GM12878 (cell line): ENCODE measurements around the gene NPAS3. TPM values are rescaled to one million over a fixed set of nuclear protein-coding genes. Genes with fewer than 3 reads are reported as not detected.

Experiments
- ATAC-seq: fragments of 200-7000 bp; cut with Tn5 transposase; 3 replicates; pipeline ENCODE4 v1.9.1; 2020; ENCODE audit warnings: mild to moderate bottlenecking, moderate library complexity
- BruUV-seq: library from RNA; stranded (reverse); fragments of 400-500 nt; replicated peaks from 2 replicates; lab custom pipeline; 2021; lab: Mats Ljungman, UMichigan
- CTCF ChIA-PET: fragments of 300-600 bp; sonication (Branson Sonifier 250); formaldehyde crosslinking; extraction: SDS; loops from one replicate; lab custom pipeline; 2021; ENCODE audit warnings: inconsistent platforms; lab: Yijun Ruan, JAX
- POLR2A ChIA-PET: fragments of 350-600 bp; formaldehyde crosslinking; extraction: SDS; loops from one replicate; lab custom pipeline; 2021; ENCODE audit warnings: inconsistent platforms; lab: Charles Lee
- RAD21 ChIA-PET: fragments of 300-600 bp; sonication (Branson Sonifier 250); formaldehyde crosslinking; loops from one replicate; lab custom pipeline; 2023; ENCODE audit warnings: antibody characterized with exemption; ENCODE audit not compliant: unreplicated experiment; lab: Charles Lee
- SMC1A ChIA-PET: fragments of 300-600 bp; sonication (Branson Sonifier 250); formaldehyde crosslinking; loops from one replicate; lab custom pipeline; 2023; ENCODE audit not compliant: unreplicated experiment, uncharacterized antibody; lab: Charles Lee
- DNase-seq: peaks from one replicate; pipeline ENCODE4 v3.0.0-alpha.2; 2011; ENCODE audit warnings: low read depth, low spot score
- FAIRE-seq: peaks from 3 replicates; lab custom pipeline; 2011; peaks lifted over from hg19 to GRCh38; lab: Jason Lieb, UNC
- H2AFZ ChIP-seq: 2 replicates; pipeline ENCODE4 v1.6.0; 2011; ENCODE audit warnings: low read depth, low read length, control low read depth; ENCODE audit not compliant: control insufficient read depth
- H3K27ac ChIP-seq: 2 replicates; pipeline ENCODE4 v1.5.1; 2011; ENCODE audit warnings: control low read depth; ENCODE audit not compliant: control insufficient read depth, insufficient read depth
- H3K27me3 ChIP-seq, 2 experiments: replicated peaks in 1 of 2; 2 replicates each; pipeline versions ENCODE4 v1.6.0 to v1.6.1; 2011; ENCODE audit warnings: low read length in 1 of 2; ENCODE audit not compliant: control insufficient read depth in 2 of 2, insufficient read depth in 2 of 2
- H3K36me3 ChIP-seq, 2 experiments: 2 replicates each; pipeline ENCODE4 v1.5.1; 2011; ENCODE audit warnings: low read length in 1 of 2; ENCODE audit not compliant: control insufficient read depth in 2 of 2, insufficient read depth in 2 of 2
- H3K4me1 ChIP-seq: 2 replicates; pipeline ENCODE4 v1.6.1; 2011; ENCODE audit warnings: mild to moderate bottlenecking, low read length, moderate library complexity, mixed read lengths; ENCODE audit not compliant: control insufficient read depth, insufficient read depth
- H3K4me2 ChIP-seq: 2 replicates; pipeline ENCODE4 v1.6.0; 2011; ENCODE audit warnings: control low read depth; ENCODE audit not compliant: control insufficient read depth, insufficient read depth
- H3K4me3 ChIP-seq: fragments of 200-600 bp; sonication (generic); 2 replicates; pipeline ENCODE4 v1.5.1; 2016
- H3K79me2 ChIP-seq: 2 replicates; pipeline ENCODE4 v1.6.0; 2011; ENCODE audit warnings: low read length; ENCODE audit not compliant: control insufficient read depth, insufficient read depth
- H3K9ac ChIP-seq: 2 replicates; pipeline ENCODE4 v1.8.0; 2011; ENCODE audit warnings: low read length, control low read depth, mixed read lengths; ENCODE audit not compliant: control insufficient read depth, insufficient read depth
- H3K9me3 ChIP-seq: replicated peaks from 3 replicates; pipeline ENCODE4 v1.5.1; 2011; ENCODE audit warnings: mild to moderate bottlenecking, low read length; ENCODE audit not compliant: control insufficient read depth, insufficient read depth
- H4K20me1 ChIP-seq: 2 replicates; pipeline ENCODE4 v1.6.0; 2011; ENCODE audit not compliant: control insufficient read depth, insufficient read depth
- ASH2L ChIP-seq: fragments of 300-600, 200-600 bp; sonication (generic); IDR thresholded peaks from 2 replicates; pipeline ENCODE4 v1.6.1; 2017; ENCODE audit warnings: low read depth, mild to moderate bottlenecking, borderline replicate concordance
- ATF7 ChIP-seq: fragments of 450-650 bp; IDR thresholded peaks from 2 replicates; pipeline ENCODE4 v1.6.1; 2016; ENCODE audit warnings: low read depth, mild to moderate bottlenecking
- BHLHE40 ChIP-seq, 2 experiments: fragments of 450-650 bp in 1 of 2; IDR thresholded peaks; 2 replicates each; pipeline ENCODE4 v1.6.1; 2011 to 2017; ENCODE audit warnings: low read depth in 2 of 2, borderline replicate concordance in 1 of 2, improper control_type of control experiment in 1 of 2, low read length in 1 of 2, mild to moderate bottlenecking in 1 of 2
- DPF2 ChIP-seq: fragments of 450-650 bp; IDR thresholded peaks from 2 replicates; pipeline ENCODE4 v1.6.1; 2017; ENCODE audit warnings: mild to moderate bottlenecking
- E4F1 ChIP-seq: fragments of 450-650 bp; IDR thresholded peaks from 2 replicates; pipeline ENCODE4 v1.6.1; 2018; ENCODE audit warnings: borderline replicate concordance, mild to moderate bottlenecking; ENCODE audit not compliant: partially characterized antibody
- EGR1 ChIP-seq, 2 experiments: IDR thresholded peaks; 1 replicate in 1 of 2; 2 replicates in 1 of 2; pipeline ENCODE4 v1.6.1; 2011 to 2012; ENCODE audit warnings: low read depth in 2 of 2, low read length in 2 of 2, borderline replicate concordance in 1 of 2, mild to moderate bottlenecking in 1 of 2, moderate library complexity in 1 of 2
- EP300 ChIP-seq, 2 experiments: fragments of 150-350 bp in 1 of 2; IDR thresholded peaks; 2 replicates each; pipeline ENCODE4 v1.6.1; 2011 to 2012; ENCODE audit warnings: low read depth in 2 of 2, low read length in 2 of 2, borderline replicate concordance in 1 of 2, improper control_type of control experiment in 1 of 2, inconsistent platforms in 1 of 2; ENCODE audit not compliant: control insufficient read depth in 1 of 2
- EZH2 ChIP-seq: IDR thresholded peaks from 2 replicates; pipeline ENCODE4 v1.6.1; 2012; ENCODE audit warnings: low read depth, mild to moderate bottlenecking, control low read depth, inconsistent platforms, low read length, borderline replicate concordance; ENCODE audit not compliant: control insufficient read depth
- MLLT1 ChIP-seq: fragments of 450-650 bp; IDR thresholded peaks from 2 replicates; pipeline ENCODE4 v1.6.1; 2016; ENCODE audit warnings: mild to moderate bottlenecking
- NFYB ChIP-seq: IDR thresholded peaks from 2 replicates; pipeline ENCODE4 v1.6.1; 2011; ENCODE audit warnings: low read depth, mild to moderate bottlenecking, low read length, improper control_type of control experiment, moderate library complexity; ENCODE audit not compliant: insufficient read depth
- RAD21 ChIP-seq: IDR thresholded peaks from 2 replicates; pipeline ENCODE4 v1.6.1; 2011; ENCODE audit warnings: mild to moderate bottlenecking, low read depth, low read length, moderate library complexity; ENCODE audit not compliant: insufficient read depth
- SIN3A ChIP-seq: IDR thresholded peaks from 2 replicates; pipeline ENCODE4 v1.6.1; 2012; ENCODE audit warnings: low read depth, low read length, improper control_type of control experiment
- SMAD1 ChIP-seq: fragments of 450-650 bp; IDR thresholded peaks from 2 replicates; pipeline ENCODE4 v1.6.1; 2018; ENCODE audit warnings: mild to moderate bottlenecking, low read depth; ENCODE audit not compliant: partially characterized antibody
- SPI1 ChIP-seq: IDR thresholded peaks from 2 replicates; pipeline ENCODE4 v1.6.1; 2011; ENCODE audit warnings: low read depth, mild to moderate bottlenecking, low read length, moderate library complexity, borderline replicate concordance; ENCODE audit not compliant: insufficient read depth
- ZNF24 ChIP-seq: fragments of 450-650 bp; IDR thresholded peaks from 2 replicates; pipeline ENCODE4 v1.6.1; 2017; ENCODE audit warnings: antibody characterized with exemption, mild to moderate bottlenecking
- ZNF622 ChIP-seq: fragments of 450-650 bp; IDR thresholded peaks from 2 replicates; pipeline ENCODE4 v1.6.1; 2017; ENCODE audit warnings: mild to moderate bottlenecking, inconsistent platforms
- WGBS: methylation state at CpG from one replicate; pipeline ENCODE4 v1.1.6; 2016; ENCODE audit warnings: low lambda C conversion rate; ENCODE audit not compliant: insufficient replicate concordance, insufficient coverage; ENCODE audit errors: missing lambda C conversion rate; 5-methylcytosine and 5-hydroxymethylcytosine counted together
- in situ Hi-C: fragments of 300-500 bp; cut with MboI; formaldehyde crosslinking; loops from 9 replicates; pipeline ENCODE4 v1.14.3; 2018; ENCODE audit warnings: mixed read lengths
- intact Hi-C: fragments of 100-400 bp; cut with micrococcal nuclease; formaldehyde crosslinking; loops from one replicate; pipeline ENCODE4 v1.14.2; 2022; ENCODE audit not compliant: unreplicated experiment
- polyA plus RNA-seq, 11 experiments: library from polyadenylated mRNA; depleted of rRNA in 4 of 11; unstranded in 6 of 11; stranded (reverse) in 5 of 11; fragments of >200 nt; fragmentation: Nextera tagmentation in 4 of 11; fragmentation: Illumina TruSeq in 1 of 11; extraction: Ambion mirVana in 4 of 11; extraction: Trizol in 1 of 11; gene quantifications; 1 replicate in 1 of 11; 2 replicates in 10 of 11; pipeline versions ENCODE4 v1.2.1 to v1.2.3, GENCODE V29; 2011 to 2016; ENCODE audit warnings: inconsistent platforms in 2 of 11, missing spikeins in 2 of 11, low read depth in 1 of 11
- total RNA-seq, 4 experiments: library from RNA; depleted of rRNA in 3 of 4; stranded (reverse); fragments of >200 nt in 3 of 4; fragmentation: Illumina TruSeq in 1 of 4; extraction: Trizol in 1 of 4; gene quantifications; 2 replicates each; pipeline versions ENCODE4 v1.2.1 to v1.2.3, GENCODE V29; 2013 to 2021

Gene NPAS3
- total and polyA plus RNA-seq, 10 of the 15 experiments (the other 5 are each of a cell fraction or from before 2014, with no cell fraction given): under 0.01 to 2.7 (median 0.03) TPM; not detected in 6

GRCh38 chr14:33349871-33350270, 411.2 kb downstream of the NPAS3 start (continued):
- TF ChIP-seq E4F1: no peak
- TF ChIP-seq NFYB: no peak
- no peak for TF ChIP-seq ATF7
- no peak for TF ChIP-seq ZNF24
- no peak for TF ChIP-seq SPI1
- TF ChIP-seq EZH2: no peak
- no peak for TF ChIP-seq ASH2L

- no peak overlapping the region for H3K27ac ChIP-seq
- no peaks in the 10 kb centered on the region for H3K79me2 ChIP-seq
- no peaks in the 10 kb centered on the region for H4K20me1 ChIP-seq
- H3K9me3 ChIP-seq: no peaks in the 10 kb centered on the region
- CTCF ChIA-PET: no interaction called here
- WGBS: 14% methylated on average over 10 of the region's 10 CpGs
- H3K9ac ChIP-seq: no peak overlapping the region
- POLR2A ChIA-PET: interaction anchor here (0.6 kb wide), 1 partner anchor 242 kb away, joined by 3 read pairs; no protein-coding TSS in a partner anchor
- RAD21 ChIA-PET: no interaction called here
- H3K27me3 ChIP-seq: no peaks in the 10 kb centered on the region; a peak in 1 of 4 replicates
- H3K4me2 ChIP-seq: no peak overlapping the region
- H2AFZ ChIP-seq: no peak overlapping the region
- no peak overlapping the region for H3K4me3 ChIP-seq
- no peaks in the 10 kb centered on the region for H3K4me1 ChIP-seq
- DNase-seq: no peak
- intact Hi-C loops: no loop called here
- no peaks in the 10 kb centered on the region for H3K36me3 ChIP-seq
- no peak for ATAC-seq
- in situ Hi-C loops: no loop called here
- no peak for FAIRE-seq
- SMC1A ChIA-PET: interaction anchor here (1.1 kb wide), 1 partner anchor 8 kb away, joined by 3 read pairs; no protein-coding TSS in a partner anchor
- no TSS peak for BruUV-seq
- TF ChIP-seq SPI1 (no peak), ZNF622 (no peak), EGR1 (IDR thresholded peaks at IDR 0.05; ENCODE audit: borderline replicate concordance in 1 of 2, low read depth in 2 of 2, low read length in 2 of 2) (no peak), SIN3A (no peak), SMAD1 (no peak), RAD21 (no peak), DPF2 (no peak), MLLT1 (no peak), BHLHE40 (IDR thresholded peaks at IDR 0.05; ENCODE audit: borderline replicate concordance in 1 of 2, low read depth in 2 of 2, low read length in 1 of 2) (no peak), EP300 (IDR thresholded peaks at IDR 0.05; ENCODE audit: borderline replicate concordance in 1 of 2, control insufficient read depth in 1 of 2, low read depth in 2 of 2, low read length in 2 of 2) (no peak)
Measured at GRCh38 chr14:33350366-33350990, 411.8 kb downstream of the NPAS3 start.
